Breast epithelium (tissue), 3 donors: ENCODE results near the gene SDS.

ENCODE experiments used
- POLR2A ChIP-seq: fragments of 450-650 bp; IDR thresholded peaks from one replicate; pipeline ENCODE4 v1.6.1; 2016; ENCODE audit warnings: antibody characterized with exemption, mild to moderate bottlenecking, moderate library complexity
- TF ChIP-seq, protein P1 (sequence below), 3 donors: fragments of 450-650 bp; IDR thresholded peaks; one replicate each; pipeline ENCODE4 v1.5.1; 2016 to 2017; ENCODE audit warnings: antibody characterized with exemption in 3 of 3, mild to moderate bottlenecking in 3 of 3, moderate library complexity in 3 of 3

DNA sequence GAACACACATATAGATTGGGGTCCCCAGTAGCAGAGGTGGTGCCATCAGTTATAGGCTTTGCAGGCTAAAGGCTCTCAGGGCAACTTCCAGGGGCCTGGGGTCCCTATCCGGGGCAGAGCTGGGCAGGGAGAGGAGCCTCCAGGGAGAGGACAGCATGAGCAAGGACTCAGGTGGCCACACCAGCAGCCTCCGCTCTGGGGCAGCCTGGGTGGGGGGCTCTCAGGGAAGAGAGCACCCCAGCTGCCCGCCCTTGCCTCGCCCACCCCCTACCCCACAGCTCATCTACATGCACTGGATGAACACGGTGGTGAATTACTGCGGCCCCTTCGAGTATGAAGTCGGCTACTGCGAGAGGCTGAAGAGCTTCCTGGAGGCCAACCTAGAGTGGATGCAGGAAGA lies 31.3 kb downstream of the SDS start:
- TF ChIP-seq POLR2A = no peak
- TF ChIP-seq, protein P1, sequence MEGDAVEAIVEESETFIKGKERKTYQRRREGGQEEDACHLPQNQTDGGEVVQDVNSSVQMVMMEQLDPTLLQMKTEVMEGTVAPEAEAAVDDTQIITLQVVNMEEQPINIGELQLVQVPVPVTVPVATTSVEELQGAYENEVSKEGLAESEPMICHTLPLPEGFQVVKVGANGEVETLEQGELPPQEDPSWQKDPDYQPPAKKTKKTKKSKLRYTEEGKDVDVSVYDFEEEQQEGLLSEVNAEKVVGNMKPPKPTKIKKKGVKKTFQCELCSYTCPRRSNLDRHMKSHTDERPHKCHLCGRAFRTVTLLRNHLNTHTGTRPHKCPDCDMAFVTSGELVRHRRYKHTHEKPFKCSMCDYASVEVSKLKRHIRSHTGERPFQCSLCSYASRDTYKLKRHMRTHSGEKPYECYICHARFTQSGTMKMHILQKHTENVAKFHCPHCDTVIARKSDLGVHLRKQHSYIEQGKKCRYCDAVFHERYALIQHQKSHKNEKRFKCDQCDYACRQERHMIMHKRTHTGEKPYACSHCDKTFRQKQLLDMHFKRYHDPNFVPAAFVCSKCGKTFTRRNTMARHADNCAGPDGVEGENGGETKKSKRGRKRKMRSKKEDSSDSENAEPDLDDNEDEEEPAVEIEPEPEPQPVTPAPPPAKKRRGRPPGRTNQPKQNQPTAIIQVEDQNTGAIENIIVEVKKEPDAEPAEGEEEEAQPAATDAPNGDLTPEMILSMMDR (IDR thresholded peaks at IDR 0.05) = no peak
